Endothelial cell (in vitro differentiated cells): ENCODE results near the gene TEKT1. TPM values are rescaled to one million over a fixed set of nuclear protein-coding genes. Genes with fewer than 3 reads are reported as not detected.
"Not testable (repeated sequence)": the region's sequence is repeated elsewhere in the genome, so short reads cannot be mapped to it uniquely, and the experiment has no call there.

Experiments used
- DNase-seq: peaks from one replicate; pipeline ENCODE4 v3.0.0; 2021; ENCODE audit warnings: low spot score
- H3K27ac Mint-ChIP-seq: one replicate; pipeline ENCODE4 v1.8.0; 2021; ENCODE audit warnings: mixed read lengths, inconsistent platforms; ENCODE audit not compliant: unreplicated experiment
- H3K27me3 Mint-ChIP-seq: one replicate; pipeline ENCODE4 v1.8.0; 2021; ENCODE audit warnings: mild to moderate bottlenecking, moderate library complexity, mixed read lengths, inconsistent platforms; ENCODE audit not compliant: unreplicated experiment
- H3K36me3 Mint-ChIP-seq: one replicate; pipeline ENCODE4 v1.8.0; 2021; ENCODE audit warnings: mild to moderate bottlenecking, low read depth, mixed read lengths, inconsistent platforms; ENCODE audit not compliant: unreplicated experiment
- H3K4me1 Mint-ChIP-seq: one replicate; pipeline ENCODE4 v1.8.0; 2021; ENCODE audit warnings: mild to moderate bottlenecking, mixed read lengths, inconsistent platforms; ENCODE audit not compliant: unreplicated experiment
- H3K4me3 Mint-ChIP-seq: one replicate; pipeline ENCODE4 v1.8.0; 2021; ENCODE audit warnings: mild to moderate bottlenecking, mixed read lengths, inconsistent platforms; ENCODE audit not compliant: unreplicated experiment
- H3K9me3 Mint-ChIP-seq: one replicate; pipeline ENCODE4 v1.8.0; 2021; ENCODE audit warnings: mixed read lengths, inconsistent platforms; ENCODE audit not compliant: unreplicated experiment
- total RNA-seq: library from RNA; stranded (reverse); fragmentation: NEBNext Ultra II Directional; extraction: Animal tissue kit (Norgen Biotek cat#: 25700); gene quantifications from one replicate; pipeline ENCODE4 v1.2.1, GENCODE V29; 2021; ENCODE audit not compliant: unreplicated experiment
- TF ChIP-seq, protein P1 (sequence below): fragments of 200-600 bp; sonication (generic); IDR thresholded peaks from one replicate; pipeline ENCODE4 v1.5.0; 2021; ENCODE audit warnings: antibody characterized with exemption; ENCODE audit not compliant: unreplicated experiment

Gene TEKT1
- total RNA-seq, 1 donor from 2014 or later = 1.2 TPM

DNA sequence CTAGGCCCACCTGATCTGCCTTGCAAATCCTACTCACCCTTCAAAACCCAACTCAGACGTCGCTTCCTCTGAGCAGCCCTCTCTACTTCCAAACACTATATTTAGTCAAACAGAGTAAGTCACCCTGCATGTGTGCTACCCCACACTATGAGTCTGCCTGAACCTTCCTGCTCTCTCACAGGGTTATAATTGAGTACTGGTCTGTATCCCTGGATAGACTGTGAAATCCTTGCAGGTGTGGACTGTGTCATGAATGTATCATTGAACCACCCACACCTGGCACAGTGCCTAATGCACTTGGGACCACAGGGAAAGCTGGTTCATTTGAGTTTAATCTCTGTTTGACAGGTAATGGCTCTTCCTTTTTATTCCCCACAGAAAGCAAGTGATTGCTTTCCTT is 52.1 kb downstream of the TEKT1 start:
- TF ChIP-seq, protein P1, sequence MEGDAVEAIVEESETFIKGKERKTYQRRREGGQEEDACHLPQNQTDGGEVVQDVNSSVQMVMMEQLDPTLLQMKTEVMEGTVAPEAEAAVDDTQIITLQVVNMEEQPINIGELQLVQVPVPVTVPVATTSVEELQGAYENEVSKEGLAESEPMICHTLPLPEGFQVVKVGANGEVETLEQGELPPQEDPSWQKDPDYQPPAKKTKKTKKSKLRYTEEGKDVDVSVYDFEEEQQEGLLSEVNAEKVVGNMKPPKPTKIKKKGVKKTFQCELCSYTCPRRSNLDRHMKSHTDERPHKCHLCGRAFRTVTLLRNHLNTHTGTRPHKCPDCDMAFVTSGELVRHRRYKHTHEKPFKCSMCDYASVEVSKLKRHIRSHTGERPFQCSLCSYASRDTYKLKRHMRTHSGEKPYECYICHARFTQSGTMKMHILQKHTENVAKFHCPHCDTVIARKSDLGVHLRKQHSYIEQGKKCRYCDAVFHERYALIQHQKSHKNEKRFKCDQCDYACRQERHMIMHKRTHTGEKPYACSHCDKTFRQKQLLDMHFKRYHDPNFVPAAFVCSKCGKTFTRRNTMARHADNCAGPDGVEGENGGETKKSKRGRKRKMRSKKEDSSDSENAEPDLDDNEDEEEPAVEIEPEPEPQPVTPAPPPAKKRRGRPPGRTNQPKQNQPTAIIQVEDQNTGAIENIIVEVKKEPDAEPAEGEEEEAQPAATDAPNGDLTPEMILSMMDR = no peak
- no peak overlapping the region for H3K4me3 Mint-ChIP-seq
- no peaks in the 10 kb centered on the region for H3K9me3 Mint-ChIP-seq
- peaks cover 13% of the 10 kb centered on the region for H3K27me3 Mint-ChIP-seq
- peaks cover 6% of the 10 kb centered on the region for H3K36me3 Mint-ChIP-seq
- H3K4me1 Mint-ChIP-seq = no peaks in the 10 kb centered on the region
- H3K27ac Mint-ChIP-seq = no peak overlapping the region
- no peak for DNase-seq

DNA sequence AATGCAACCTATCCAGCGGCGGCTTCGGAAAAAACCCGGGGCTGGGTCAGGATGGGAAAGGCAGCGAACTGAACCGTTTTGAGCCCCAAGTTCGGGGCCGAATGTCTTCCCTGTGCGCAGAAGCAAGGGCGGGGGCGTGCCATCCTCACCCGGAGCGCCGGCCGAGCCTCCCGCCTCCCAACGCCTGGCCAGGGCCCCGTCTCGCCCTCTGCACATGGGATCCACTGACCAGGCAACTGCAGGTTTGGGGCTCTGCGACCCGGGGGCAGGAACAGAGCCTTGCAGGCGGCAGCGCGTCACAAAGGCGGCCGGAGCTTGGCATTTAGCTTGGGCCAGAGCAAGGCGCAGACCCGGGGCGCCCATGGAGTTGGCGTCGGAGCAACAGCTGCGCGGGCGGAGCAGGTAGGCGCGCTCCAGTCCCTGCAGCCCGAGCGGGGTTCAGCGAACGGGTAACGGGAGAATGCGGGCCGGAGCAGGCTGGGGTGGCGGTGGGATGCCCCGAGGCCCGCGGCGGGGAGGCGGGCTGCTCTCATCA is 55.6 kb downstream of the TEKT1 start, which contains the start of gene FBXO39:
Gene FBXO39, plus strand, starts transcription at position 345 of the 535 bp plus-strand sequence. CDS start 3,654 bp downstream, outside the sequence.
- DNase-seq = peak; percentile 20
- Mint-ChIP-seq H3K4me1 (no peaks in the 10 kb centered on the region), H3K36me3 (peaks cover 6% of the 10 kb centered on the region)

DNA sequence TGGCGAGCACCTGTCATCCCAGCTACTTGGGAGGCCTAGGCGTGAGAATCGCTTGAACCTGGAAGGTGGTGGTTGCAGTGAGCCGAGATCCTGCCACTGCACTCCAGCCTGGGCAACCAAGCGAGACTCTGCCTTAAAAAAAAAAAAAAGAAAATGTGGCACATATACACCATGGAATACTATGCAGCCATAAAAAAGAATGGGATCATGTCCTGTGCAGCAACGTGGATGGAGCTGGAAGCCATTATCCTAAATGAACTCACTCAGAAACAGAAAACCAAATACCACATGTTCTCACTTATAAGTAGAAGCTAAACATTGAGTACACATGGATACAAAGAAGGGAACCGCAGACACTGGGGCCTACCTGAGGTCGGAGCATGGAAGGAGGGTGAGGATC is 56.6 kb downstream of the TEKT1 start:
- DNase-seq, H3K4me3 Mint-ChIP-seq, H3K36me3 Mint-ChIP-seq, H3K4me1 Mint-ChIP-seq, H3K27ac Mint-ChIP-seq, H3K9me3 Mint-ChIP-seq: not testable (repeated sequence)
- peaks cover 13% of the 10 kb centered on the region for H3K27me3 Mint-ChIP-seq

More for the DNA sequence above, 55.6 kb downstream of the TEKT1 start, which contains the start of gene FBXO39:
- peaks cover 13% of the 10 kb centered on the region for H3K27me3 Mint-ChIP-seq
- peak within 1 kb of the TSS; percentile 37 for H3K4me3 Mint-ChIP-seq
- TF ChIP-seq, protein P1 = no peak
- no peaks in the 10 kb centered on the region for H3K9me3 Mint-ChIP-seq
- H3K27ac Mint-ChIP-seq = no peak within 1 kb of the TSS

DNA sequence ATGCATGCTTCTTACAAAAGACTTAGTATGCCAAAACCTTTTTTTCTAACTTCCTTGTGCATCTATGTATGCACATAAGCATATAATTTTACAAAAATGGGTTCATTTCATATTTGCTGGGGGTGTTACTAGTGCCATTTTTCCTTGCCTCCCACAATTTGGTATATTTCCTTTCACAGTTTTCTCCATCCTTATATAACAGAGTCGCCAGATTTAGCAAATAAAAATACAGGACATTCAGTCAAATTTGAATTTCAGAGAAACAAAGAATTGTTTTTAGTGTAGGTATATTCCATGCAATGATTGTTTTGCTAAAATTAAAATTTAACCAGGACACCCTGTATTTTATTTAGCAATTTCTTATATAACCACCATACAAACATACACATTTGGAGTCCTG is 59.5 kb downstream of the TEKT1 start:
- Mint-ChIP-seq H3K9me3 (no peaks in the 10 kb centered on the region), H3K36me3 (no peaks in the 10 kb centered on the region), H3K4me1 (no peaks in the 10 kb centered on the region), H3K27me3 (peaks cover 8% of the 10 kb centered on the region), H3K4me3 (no peak overlapping the region), H3K27ac (no peak overlapping the region)
- no peak for DNase-seq
- TF ChIP-seq, protein P1 = no peak

DNA sequence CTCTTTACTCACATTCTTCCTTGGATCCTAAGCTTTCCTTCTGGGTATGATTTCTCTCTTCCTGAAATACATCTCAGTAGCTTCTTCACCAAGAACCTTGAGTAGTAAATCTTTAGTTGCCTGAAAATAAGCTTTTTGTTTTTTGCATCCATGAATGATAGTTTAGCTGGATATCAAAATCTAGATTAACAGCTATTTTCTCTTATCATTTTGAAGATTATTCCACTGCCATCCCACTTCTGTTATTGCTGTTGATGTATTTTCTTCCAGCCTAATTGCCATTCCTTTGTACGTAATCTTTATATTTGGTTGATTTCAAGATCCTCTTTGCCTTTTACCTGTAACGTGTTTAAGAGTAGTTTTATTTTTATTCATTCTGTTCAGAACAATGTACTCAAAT is 63.1 kb downstream of the TEKT1 start:
- TF ChIP-seq, protein P1 = no peak
- Mint-ChIP-seq H3K27me3 (peaks cover 2% of the 10 kb centered on the region), H3K4me1 (no peaks in the 10 kb centered on the region), H3K27ac (no peak overlapping the region), H3K9me3 (no peaks in the 10 kb centered on the region), H3K36me3 (no peaks in the 10 kb centered on the region), H3K4me3 (no peak overlapping the region)
- no peak for DNase-seq
